Measurements from ENCODE around the gene CELA3A.
"Not testable (repeated sequence)": the region's sequence is repeated elsewhere in the genome, so short reads cannot be mapped to it uniquely, and the experiment has no call there.

Gene CELA3A

DNA sequence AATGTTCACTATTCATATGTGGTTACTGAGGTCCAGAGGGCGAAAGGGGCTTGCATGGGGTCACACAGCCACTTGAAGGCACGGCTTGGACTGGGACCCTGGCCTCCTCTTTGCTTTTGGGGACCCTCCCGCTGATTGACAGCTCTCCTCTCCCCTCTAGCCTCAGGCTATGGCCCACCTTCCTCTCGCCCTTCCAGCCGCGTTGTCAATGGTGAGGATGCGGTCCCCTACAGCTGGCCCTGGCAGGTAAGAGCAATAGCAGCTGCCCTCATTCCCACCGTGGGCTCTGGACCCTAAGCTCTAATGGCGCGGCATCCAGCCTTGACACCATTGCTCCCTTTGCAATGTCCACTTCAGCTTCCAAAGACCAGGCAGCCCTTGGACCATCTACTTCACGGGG is 23.2 kb upstream of the CELA3A start:
- not testable (repeated sequence) for H3K4me1 ChIP-seq (ENCODE audit: low read depth, poor library complexity, severe bottlenecking); H4K20me1 ChIP-seq (ENCODE audit: insufficient read depth); H2AFZ ChIP-seq (ENCODE audit: low read depth); H3K27me3 ChIP-seq (ENCODE audit: insufficient read depth, low read depth); H3K36me3 ChIP-seq (ENCODE audit: insufficient read depth); H3K9ac ChIP-seq; H3K79me2 ChIP-seq (ENCODE audit: insufficient read depth, low read depth); H3K27ac ChIP-seq; H3K4me3 ChIP-seq (IDR thresholded peaks at IDR 0.05; ENCODE audit: insufficient read depth, low read depth, low read length); H3K4me2 ChIP-seq

DNA sequence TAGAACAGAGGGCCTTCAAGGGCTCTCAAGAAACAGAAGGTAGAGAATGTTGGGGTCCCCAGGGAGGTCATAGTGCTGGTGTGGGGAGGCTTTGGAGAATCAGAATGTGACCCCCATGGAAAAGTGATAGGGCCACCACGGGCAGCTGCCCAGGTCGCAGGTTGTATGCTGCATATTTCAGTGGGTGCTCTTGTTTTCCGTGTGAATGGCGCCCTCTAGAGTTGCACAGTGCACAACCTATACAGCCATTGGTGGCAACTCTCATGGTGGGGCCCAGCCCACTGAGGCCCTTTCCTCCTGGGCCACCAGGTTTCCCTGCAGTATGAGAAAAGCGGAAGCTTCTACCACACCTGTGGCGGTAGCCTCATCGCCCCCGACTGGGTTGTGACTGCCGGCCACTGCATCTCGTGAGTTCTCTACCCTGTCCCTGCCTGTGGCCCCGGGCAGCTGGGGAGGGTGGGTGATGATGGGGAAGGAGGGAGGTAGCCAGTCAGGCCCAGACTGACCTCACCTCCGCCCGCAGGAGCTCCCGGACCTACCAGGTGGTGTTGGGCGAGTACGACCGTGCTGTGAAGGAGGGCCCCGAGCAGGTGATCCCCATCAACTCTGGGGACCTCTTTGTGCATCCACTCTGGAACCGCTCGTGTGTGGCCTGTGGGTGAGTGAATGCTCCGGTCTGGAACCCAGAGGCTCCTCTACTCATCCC is 20.8 kb upstream of the CELA3A start:
- H4K20me1 ChIP-seq (ENCODE audit: insufficient read depth), result not testable (repeated sequence)

DNA sequence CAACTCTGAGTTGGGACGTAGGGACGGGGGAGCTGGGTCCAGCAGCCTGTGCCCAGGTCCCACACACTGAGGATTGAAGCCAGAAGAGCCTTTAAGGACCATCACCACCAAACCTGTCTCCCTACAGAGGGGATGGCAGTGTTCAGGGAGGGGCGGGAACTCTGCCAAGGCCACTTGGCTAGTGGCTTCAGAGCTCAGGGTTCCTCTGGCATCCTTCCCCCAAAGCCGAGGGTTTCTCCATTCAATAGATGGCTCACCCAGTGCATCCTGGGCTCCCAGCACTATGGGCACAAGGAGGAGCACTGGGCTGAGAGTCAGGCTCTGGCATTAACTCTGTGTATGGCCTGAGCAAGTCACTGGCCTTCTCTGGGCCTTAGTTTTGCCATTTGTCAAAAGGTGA is 20.2 kb upstream of the CELA3A start:
- not testable (repeated sequence) for H3K4me1 ChIP-seq (ENCODE audit: low read depth, poor library complexity, severe bottlenecking); H4K20me1 ChIP-seq (ENCODE audit: insufficient read depth); H3K36me3 ChIP-seq (ENCODE audit: insufficient read depth); H3K27ac ChIP-seq; H3K4me3 ChIP-seq (IDR thresholded peaks at IDR 0.05; ENCODE audit: insufficient read depth, low read depth, low read length); H3K79me2 ChIP-seq (ENCODE audit: insufficient read depth, low read depth); H3K9ac ChIP-seq; H3K4me2 ChIP-seq; H3K27me3 ChIP-seq (ENCODE audit: insufficient read depth, low read depth); H2AFZ ChIP-seq (ENCODE audit: low read depth)

More for the DNA sequence above, 20.8 kb upstream of the CELA3A start:
- H2AFZ ChIP-seq (ENCODE audit: low read depth); H3K4me3 ChIP-seq (IDR thresholded peaks at IDR 0.05; ENCODE audit: insufficient read depth, low read depth, low read length); H3K4me1 ChIP-seq (ENCODE audit: low read depth, poor library complexity, severe bottlenecking); H3K27me3 ChIP-seq (ENCODE audit: insufficient read depth, low read depth); H3K79me2 ChIP-seq (ENCODE audit: insufficient read depth, low read depth); H3K36me3 ChIP-seq (ENCODE audit: insufficient read depth); H3K9ac ChIP-seq; H3K27ac ChIP-seq; H3K4me2 ChIP-seq: not testable (repeated sequence)

DNA sequence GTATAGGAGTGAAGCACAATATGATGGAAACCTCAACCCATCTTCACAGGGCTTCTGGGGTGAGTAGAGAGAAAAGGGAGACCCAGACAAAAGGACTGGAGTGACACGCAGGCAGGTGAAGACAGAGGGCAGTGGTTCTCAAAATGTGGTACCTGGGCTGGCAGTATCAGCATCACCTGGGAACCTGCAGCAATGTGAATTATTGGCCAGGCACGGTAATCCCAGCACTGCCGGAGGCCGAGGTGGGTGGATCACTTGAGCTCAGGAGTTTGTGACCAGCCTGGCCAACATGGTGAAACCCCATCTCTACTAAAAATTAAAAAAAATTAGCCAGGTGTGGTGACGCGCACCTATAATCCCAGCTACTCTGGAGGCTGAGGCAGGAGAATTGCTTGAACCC is 19.3 kb upstream of the CELA3A start:
- not testable (repeated sequence) for H3K36me3 ChIP-seq (ENCODE audit: insufficient read depth); H3K4me2 ChIP-seq; H3K79me2 ChIP-seq (ENCODE audit: insufficient read depth, low read depth); H2AFZ ChIP-seq (ENCODE audit: low read depth); H3K4me1 ChIP-seq (ENCODE audit: low read depth, poor library complexity, severe bottlenecking); H4K20me1 ChIP-seq (ENCODE audit: insufficient read depth); H3K27ac ChIP-seq; H3K4me3 ChIP-seq (IDR thresholded peaks at IDR 0.05; ENCODE audit: insufficient read depth, low read depth, low read length); H3K9ac ChIP-seq; H3K27me3 ChIP-seq (ENCODE audit: insufficient read depth, low read depth)

DNA sequence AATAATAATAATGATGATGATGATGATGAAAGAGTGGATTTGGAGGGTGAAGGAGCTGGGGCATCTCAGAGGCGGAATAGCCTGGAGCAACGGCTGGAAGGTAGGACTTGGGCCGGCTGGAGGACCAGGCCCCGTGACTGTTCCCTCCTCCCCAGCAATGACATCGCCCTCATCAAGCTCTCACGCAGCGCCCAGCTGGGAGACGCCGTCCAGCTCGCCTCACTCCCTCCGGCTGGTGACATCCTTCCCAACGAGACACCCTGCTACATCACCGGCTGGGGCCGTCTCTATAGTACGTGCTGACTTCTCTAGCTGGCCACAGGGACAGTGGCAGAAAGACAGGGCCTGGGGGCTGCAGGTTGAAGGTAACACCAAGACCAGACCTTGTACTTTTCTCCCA is 17.9 kb upstream of the CELA3A start:
- not testable (repeated sequence) for H3K27me3 ChIP-seq (ENCODE audit: insufficient read depth, low read depth); H3K4me3 ChIP-seq (IDR thresholded peaks at IDR 0.05; ENCODE audit: insufficient read depth, low read depth, low read length); H3K9ac ChIP-seq; H3K4me2 ChIP-seq; H4K20me1 ChIP-seq (ENCODE audit: insufficient read depth); H3K36me3 ChIP-seq (ENCODE audit: insufficient read depth); H3K27ac ChIP-seq; H2AFZ ChIP-seq (ENCODE audit: low read depth); H3K4me1 ChIP-seq (ENCODE audit: low read depth, poor library complexity, severe bottlenecking); H3K79me2 ChIP-seq (ENCODE audit: insufficient read depth, low read depth)

DNA sequence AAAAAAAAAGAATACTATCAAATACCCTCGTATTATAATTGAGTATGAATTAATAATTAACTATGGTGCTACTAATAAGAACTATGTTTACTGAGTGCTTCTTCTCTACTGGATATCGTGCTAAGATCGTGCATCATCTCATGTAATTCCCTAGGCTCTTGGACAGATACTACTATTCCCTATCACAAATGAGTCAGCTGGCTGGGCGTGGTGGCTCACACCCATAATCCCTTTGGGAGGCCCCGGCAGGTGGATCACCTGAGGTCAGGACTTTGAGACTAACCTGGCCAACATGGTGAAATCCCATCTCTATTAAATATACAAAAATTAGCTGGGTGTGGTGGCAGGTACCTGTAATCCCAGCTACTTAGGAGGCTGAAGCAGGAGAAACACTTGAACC is 15.6 kb upstream of the CELA3A start:
- H4K20me1 ChIP-seq (ENCODE audit: insufficient read depth); H3K9ac ChIP-seq; H2AFZ ChIP-seq (ENCODE audit: low read depth); H3K27ac ChIP-seq; H3K36me3 ChIP-seq (ENCODE audit: insufficient read depth); H3K4me3 ChIP-seq (IDR thresholded peaks at IDR 0.05; ENCODE audit: insufficient read depth, low read depth, low read length); H3K4me1 ChIP-seq (ENCODE audit: low read depth, poor library complexity, severe bottlenecking); H3K79me2 ChIP-seq (ENCODE audit: insufficient read depth, low read depth); H3K27me3 ChIP-seq (ENCODE audit: insufficient read depth, low read depth); H3K4me2 ChIP-seq: not testable (repeated sequence)

DNA sequence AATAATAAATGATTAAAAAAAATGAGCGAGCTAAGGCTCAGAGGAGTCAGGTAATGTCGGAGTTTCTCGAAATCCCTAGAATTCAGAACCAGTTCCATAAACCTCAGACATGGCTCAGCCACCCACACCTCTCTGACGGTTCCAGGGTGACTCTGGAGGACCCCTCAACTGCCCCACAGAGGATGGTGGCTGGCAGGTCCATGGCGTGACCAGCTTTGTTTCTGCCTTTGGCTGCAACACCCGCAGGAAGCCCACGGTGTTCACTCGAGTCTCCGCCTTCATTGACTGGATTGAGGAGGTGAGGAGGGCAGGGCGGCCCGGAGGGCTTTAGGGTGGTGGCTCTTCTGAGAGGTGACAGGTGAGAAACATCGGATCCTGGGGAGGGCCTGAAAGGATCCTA is 15.1 kb upstream of the CELA3A start:
- not testable (repeated sequence) for H3K4me1 ChIP-seq (ENCODE audit: low read depth, poor library complexity, severe bottlenecking); H3K9ac ChIP-seq; H3K4me3 ChIP-seq (IDR thresholded peaks at IDR 0.05; ENCODE audit: insufficient read depth, low read depth, low read length); H3K36me3 ChIP-seq (ENCODE audit: insufficient read depth); H2AFZ ChIP-seq (ENCODE audit: low read depth); H4K20me1 ChIP-seq (ENCODE audit: insufficient read depth); H3K27me3 ChIP-seq (ENCODE audit: insufficient read depth, low read depth); H3K27ac ChIP-seq; H3K4me2 ChIP-seq; H3K79me2 ChIP-seq (ENCODE audit: insufficient read depth, low read depth)

DNA sequence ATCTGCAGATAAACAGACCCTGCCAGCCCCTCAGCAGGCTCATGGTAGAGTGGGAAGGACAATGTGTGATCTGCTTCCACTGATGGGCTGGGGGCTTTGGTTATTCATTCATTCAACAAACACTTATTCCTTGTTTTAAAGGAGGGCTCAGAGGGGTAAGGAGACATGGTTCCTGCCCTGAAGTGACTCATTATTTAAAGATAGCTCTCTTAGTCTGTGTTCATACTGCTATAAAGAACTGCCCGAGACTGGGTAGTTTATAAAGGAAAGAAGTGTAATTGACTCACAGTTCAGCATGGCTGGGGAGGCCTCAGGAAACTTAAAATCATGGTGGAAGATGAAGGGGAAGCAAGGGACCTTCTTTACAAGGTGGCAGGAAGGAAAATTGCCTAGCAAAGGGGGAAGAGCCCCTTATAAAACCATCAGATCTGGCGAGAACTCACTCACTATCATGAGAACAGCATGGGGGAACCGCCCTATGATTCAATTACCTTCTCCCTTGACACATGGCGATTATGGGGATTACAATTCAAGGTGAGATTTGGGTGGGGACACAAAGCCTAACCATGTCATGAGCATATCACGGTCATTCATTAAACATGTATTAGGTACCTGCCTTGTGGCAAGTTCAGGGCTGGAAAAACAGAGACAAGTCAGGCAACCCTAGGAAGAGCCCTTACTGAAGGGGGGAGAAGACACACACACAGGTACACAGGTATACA is 11.6 kb upstream of the CELA3A start:
- H3K4me3 ChIP-seq (IDR thresholded peaks at IDR 0.05; ENCODE audit: insufficient read depth, low read depth, low read length); H4K20me1 ChIP-seq (ENCODE audit: insufficient read depth); H3K4me1 ChIP-seq (ENCODE audit: low read depth, poor library complexity, severe bottlenecking); H2AFZ ChIP-seq (ENCODE audit: low read depth); H3K27me3 ChIP-seq (ENCODE audit: insufficient read depth, low read depth); H3K36me3 ChIP-seq (ENCODE audit: insufficient read depth); H3K4me2 ChIP-seq; H3K9ac ChIP-seq; H3K79me2 ChIP-seq (ENCODE audit: insufficient read depth, low read depth); H3K27ac ChIP-seq: not testable (repeated sequence)

DNA sequence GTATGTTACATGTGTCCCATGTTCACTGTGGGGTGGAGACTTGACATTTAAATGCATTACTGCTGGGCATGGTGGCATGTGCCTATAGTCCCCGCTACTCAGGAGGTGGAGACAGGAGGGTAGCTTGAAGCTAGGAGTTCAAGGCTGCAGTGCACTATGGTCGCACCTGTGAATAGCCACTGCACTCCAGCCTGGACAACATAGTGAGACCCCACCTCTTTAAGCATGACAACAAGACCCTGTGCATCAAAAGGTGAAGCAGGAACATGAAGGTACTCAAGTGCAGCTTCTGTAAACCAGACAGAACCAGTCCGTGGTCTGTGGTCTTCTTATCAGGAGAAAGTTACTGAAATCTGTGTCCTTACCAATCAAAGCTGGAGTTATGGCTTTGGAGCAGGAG is 9.3 kb upstream of the CELA3A start:
- H3K27ac ChIP-seq; H3K9ac ChIP-seq; H2AFZ ChIP-seq (ENCODE audit: low read depth); H4K20me1 ChIP-seq (ENCODE audit: insufficient read depth); H3K27me3 ChIP-seq (ENCODE audit: insufficient read depth, low read depth); H3K36me3 ChIP-seq (ENCODE audit: insufficient read depth); H3K79me2 ChIP-seq (ENCODE audit: insufficient read depth, low read depth); H3K4me1 ChIP-seq (ENCODE audit: low read depth, poor library complexity, severe bottlenecking); H3K4me2 ChIP-seq; H3K4me3 ChIP-seq (IDR thresholded peaks at IDR 0.05; ENCODE audit: insufficient read depth, low read depth, low read length): not testable (repeated sequence)

DNA sequence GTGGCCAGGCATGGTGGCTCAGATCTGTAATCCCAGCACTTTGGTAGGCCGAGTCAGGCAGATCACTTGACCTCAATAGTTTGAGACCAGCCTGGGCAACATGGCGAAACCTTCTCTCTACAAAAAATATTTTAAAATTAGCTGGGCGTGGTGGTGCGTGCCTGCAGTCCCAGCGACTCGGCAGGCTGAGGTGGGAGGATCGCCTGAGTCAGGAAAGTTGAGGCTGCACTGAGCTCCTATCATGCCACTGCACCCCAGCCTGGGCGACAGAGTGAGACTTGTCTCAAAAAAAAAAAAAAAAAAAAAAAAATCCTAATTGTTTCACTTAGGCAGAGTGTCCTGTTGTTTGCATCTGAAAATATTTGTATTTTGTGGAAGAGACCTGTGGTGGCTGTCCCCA is 6.7 kb upstream of the CELA3A start:
- H3K79me2 ChIP-seq (ENCODE audit: insufficient read depth, low read depth); H3K27ac ChIP-seq; H3K36me3 ChIP-seq (ENCODE audit: insufficient read depth); H3K27me3 ChIP-seq (ENCODE audit: insufficient read depth, low read depth); H3K9ac ChIP-seq; H3K4me3 ChIP-seq (IDR thresholded peaks at IDR 0.05; ENCODE audit: insufficient read depth, low read depth, low read length); H4K20me1 ChIP-seq (ENCODE audit: insufficient read depth); H3K4me2 ChIP-seq; H3K4me1 ChIP-seq (ENCODE audit: low read depth, poor library complexity, severe bottlenecking); H2AFZ ChIP-seq (ENCODE audit: low read depth): not testable (repeated sequence)

All from KMS-11 (cell line).